Activated naive CD8-positive, alpha-beta T cell (primary cell): ENCODE results near the gene MBOAT1.

Source experiments
- H3K27ac Mint-ChIP-seq: one replicate; pipeline ENCODE4 v1.8.0; 2021; ENCODE audit warnings: mixed read lengths
- H3K27me3 Mint-ChIP-seq: one replicate; pipeline ENCODE4 v1.8.0; 2021; ENCODE audit warnings: mixed read lengths
- H3K36me3 Mint-ChIP-seq: one replicate; pipeline ENCODE4 v1.8.0; 2021; ENCODE audit warnings: mixed read lengths
- H3K4me1 Mint-ChIP-seq: one replicate; pipeline ENCODE4 v1.8.0; 2021; ENCODE audit warnings: low read depth, mixed read lengths
- H3K4me3 Mint-ChIP-seq: one replicate; pipeline ENCODE4 v1.8.0; 2021; ENCODE audit warnings: mild to moderate bottlenecking, mixed read lengths
- H3K9me3 Mint-ChIP-seq: one replicate; pipeline ENCODE4 v1.8.0; 2021; ENCODE audit warnings: low read depth, mixed read lengths

MBOAT1 gene

DNA sequence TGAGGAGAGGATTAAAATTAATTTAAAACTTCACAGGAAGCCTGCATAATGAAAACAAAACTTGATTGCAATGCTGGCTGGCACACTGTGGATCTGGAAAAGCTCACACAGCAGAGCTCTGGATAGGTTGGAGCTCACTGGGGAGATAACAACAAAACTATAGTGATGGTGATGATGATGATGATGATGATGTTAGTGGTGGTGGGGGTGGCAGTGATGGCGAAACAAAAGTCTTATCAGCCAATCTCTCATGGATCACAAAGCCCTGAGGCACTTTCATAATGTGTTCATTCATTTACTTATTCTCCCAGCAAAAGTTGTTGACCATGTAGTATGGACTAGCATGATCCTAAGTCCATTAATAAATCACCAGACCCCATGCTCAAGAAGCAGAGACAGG, 152.0 kb downstream of the MBOAT1 start:
- Mint-ChIP-seq H3K36me3 (no peaks in the 10 kb centered on the region), H3K4me1 (no peaks in the 10 kb centered on the region), H3K27ac (no peak overlapping the region), H3K9me3 (no peaks in the 10 kb centered on the region), H3K4me3 (no peak overlapping the region), H3K27me3 (peaks cover 1% of the 10 kb centered on the region)

DNA sequence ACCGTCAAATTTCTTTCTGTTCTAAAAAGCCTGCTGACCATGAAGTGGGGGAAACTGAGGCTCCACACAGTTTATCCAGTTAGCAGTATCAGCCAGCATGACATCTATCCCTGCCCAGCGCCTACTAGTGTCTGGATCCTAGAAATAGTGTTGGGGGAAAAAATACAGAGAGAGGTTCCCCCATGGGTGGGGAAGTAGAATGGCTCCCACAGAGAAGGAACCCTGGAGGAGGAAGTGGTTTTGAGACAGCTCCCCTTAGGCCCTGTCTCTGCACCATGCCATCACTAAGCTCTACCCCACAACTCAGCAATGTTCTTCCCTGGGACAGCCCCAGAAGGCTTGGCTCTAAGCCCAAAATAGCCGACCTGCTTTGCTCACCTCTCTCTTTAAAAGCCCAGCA, 153.4 kb downstream of the MBOAT1 start:
- no peaks in the 10 kb centered on the region for H3K9me3 Mint-ChIP-seq
- no peaks in the 10 kb centered on the region for H3K4me1 Mint-ChIP-seq
- no peak overlapping the region for H3K4me3 Mint-ChIP-seq
- H3K27ac Mint-ChIP-seq: no peak overlapping the region
- no peaks in the 10 kb centered on the region for H3K36me3 Mint-ChIP-seq
- H3K27me3 Mint-ChIP-seq: peaks cover 1% of the 10 kb centered on the region

DNA sequence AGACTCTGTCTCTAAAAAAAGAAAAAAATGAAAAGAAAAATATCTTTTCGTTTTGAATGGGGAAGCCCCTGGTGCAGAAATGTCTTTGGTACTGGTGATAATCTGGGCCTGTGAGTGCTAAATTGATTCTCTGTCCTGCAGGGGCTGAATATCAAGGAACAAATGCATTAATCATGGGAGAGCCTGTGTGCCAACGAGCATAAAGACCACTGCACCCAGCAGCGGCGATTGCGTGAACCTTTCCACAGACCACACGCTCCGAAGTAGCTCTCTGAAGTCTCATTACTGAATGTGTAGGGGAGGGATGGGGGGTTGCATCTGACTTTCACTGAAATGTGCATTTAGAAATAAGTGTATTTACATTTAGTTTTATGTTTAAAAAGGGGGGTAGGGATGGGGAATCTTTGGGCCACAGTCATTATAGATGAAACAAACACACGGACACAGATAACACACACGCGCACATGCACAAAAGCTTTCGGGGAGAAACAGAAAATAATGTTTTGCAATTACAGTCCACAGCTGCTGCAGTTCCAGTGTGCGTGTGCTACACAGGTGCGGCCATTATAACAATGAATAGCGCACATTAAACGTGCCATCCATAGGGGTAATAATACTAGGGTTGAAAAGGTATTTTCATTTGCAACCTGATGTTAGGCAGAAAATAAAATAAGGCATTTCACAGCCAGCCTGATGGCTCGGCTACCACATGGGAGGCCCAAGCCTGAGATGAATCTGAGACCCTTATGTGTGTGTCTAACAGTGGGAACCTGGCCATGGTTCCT, 154.0 kb downstream of the MBOAT1 start:
- no peaks in the 10 kb centered on the region for H3K27me3 Mint-ChIP-seq
- H3K4me1 Mint-ChIP-seq: no peaks in the 10 kb centered on the region
- no peak overlapping the region for H3K27ac Mint-ChIP-seq
- no peaks in the 10 kb centered on the region for H3K36me3 Mint-ChIP-seq
- no peaks in the 10 kb centered on the region for H3K9me3 Mint-ChIP-seq
- H3K4me3 Mint-ChIP-seq: no peak overlapping the region

DNA sequence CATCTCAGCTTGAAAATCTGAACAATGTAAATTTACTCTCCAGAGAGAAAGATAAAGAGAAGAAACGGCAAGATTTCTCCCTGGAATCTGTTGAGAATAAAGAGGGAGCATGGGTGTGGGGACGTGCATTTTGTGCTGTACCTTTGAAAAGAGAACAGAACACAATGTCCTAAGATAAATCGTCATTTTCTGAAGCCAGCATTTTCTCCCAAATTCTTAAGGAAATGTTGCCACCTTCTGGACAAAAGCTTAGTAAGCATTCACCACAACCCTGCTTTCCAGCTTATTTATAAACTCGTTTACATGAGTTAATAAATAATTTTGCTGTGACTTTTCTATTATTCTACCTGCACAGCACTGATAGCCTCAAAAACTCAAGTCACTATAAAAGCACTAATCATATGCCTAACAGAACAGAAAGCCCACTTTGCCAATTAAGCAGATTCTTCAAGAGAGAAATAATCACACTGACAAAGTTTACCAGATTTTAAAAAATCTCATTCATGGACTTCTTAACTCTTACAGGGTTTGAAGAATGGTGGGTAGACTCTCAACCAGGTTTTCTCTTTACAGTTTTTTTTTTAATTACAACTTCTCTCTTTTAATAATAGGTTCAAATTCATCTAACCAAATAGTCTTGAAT, 155.8 kb downstream of the MBOAT1 start:
- no peak overlapping the region for H3K27ac Mint-ChIP-seq

DNA sequence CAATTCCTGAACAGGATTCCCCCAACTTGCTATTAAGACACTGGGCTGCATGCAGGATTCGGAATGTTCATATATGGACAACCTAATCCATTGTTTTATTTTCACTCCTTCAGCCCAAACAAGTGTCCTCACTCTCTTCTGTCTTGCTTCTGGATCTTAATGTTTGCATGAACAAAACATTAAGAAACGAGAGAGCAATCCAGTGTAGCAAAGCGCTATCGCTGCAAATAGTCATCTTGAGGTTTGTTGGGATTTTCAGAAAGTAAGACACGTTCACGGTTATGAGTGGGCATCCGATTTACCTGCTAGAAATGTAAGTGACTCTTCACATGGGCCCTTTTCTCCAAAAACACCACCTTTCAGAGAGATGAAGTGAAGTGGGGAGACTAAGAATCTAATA, 156.4 kb downstream of the MBOAT1 start:
- no peaks in the 10 kb centered on the region for H3K4me1 Mint-ChIP-seq
- H3K36me3 Mint-ChIP-seq: no peaks in the 10 kb centered on the region
- H3K27me3 Mint-ChIP-seq: no peaks in the 10 kb centered on the region
- H3K4me3 Mint-ChIP-seq: no peak overlapping the region
- no peaks in the 10 kb centered on the region for H3K9me3 Mint-ChIP-seq
- H3K27ac Mint-ChIP-seq: no peak overlapping the region

More for the DNA sequence above, 155.8 kb downstream of the MBOAT1 start:
- no peak overlapping the region for H3K4me3 Mint-ChIP-seq
- H3K36me3 Mint-ChIP-seq: no peaks in the 10 kb centered on the region
- H3K4me1 Mint-ChIP-seq: no peaks in the 10 kb centered on the region
- H3K27me3 Mint-ChIP-seq: no peaks in the 10 kb centered on the region
- H3K9me3 Mint-ChIP-seq: no peaks in the 10 kb centered on the region
